Stomach (tissue), 9 donors: ENCODE data around the gene TRABD. TPM values are rescaled to one million over a fixed set of nuclear protein-coding genes. Genes with fewer than 3 reads are reported as not detected.
"Not testable (repeated sequence)": the region's sequence is repeated elsewhere in the genome, so short reads cannot be mapped to it uniquely, and the experiment has no call there.

Experiments
- DNase-seq, 2 donors: peaks; one replicate each; pipeline versions ENCODE4 v3.0.0 to v3.0.0-alpha.2; 2013 to 2019
- H3K27ac ChIP-seq, 5 donors: fragments of 200-600 bp in 4 of 5; sonication (generic) in 4 of 5; one replicate each; pipeline ENCODE4 v1.5.1; 2013 to 2019; ENCODE audit warnings: mild to moderate bottlenecking in 1 of 5, moderate library complexity in 1 of 5
- H3K27me3 ChIP-seq, 3 donors: fragments of 200-600 bp; sonication (generic); one replicate each; pipeline ENCODE4 v1.5.1; 2017 to 2019; ENCODE audit warnings: mixed run types in 1 of 3
- H3K36me3 ChIP-seq, 4 donors: fragments of 200-600 bp; sonication (generic); 1 replicate in 3 of 4; 2 replicates in 1 of 4; pipeline ENCODE4 v1.5.1; 2016 to 2019
- H3K4me1 ChIP-seq, 4 donors: fragments of 200-600 bp; sonication (generic); one replicate each; pipeline ENCODE4 v1.5.1; 2016 to 2019
- H3K4me3 ChIP-seq, 4 donors: fragments of 200-600 bp; sonication (generic) in 3 of 4; one replicate each; pipeline ENCODE4 v1.5.1; 2016 to 2019; ENCODE audit warnings: mild to moderate bottlenecking in 1 of 4
- H3K9me3 ChIP-seq, 4 donors: fragments of 200-600 bp; sonication (generic); one replicate each; pipeline ENCODE4 v1.5.1; 2016 to 2019
- CTCF ChIP-seq, 7 experiments: fragments of 450-650 bp in 4 of 7; fragments of 200-600 bp in 3 of 7; sonication (generic) in 3 of 7; IDR thresholded peaks; one replicate each; pipeline ENCODE4 v1.5.1; 2016 to 2019; ENCODE audit warnings: antibody characterized with exemption in 7 of 7, control low read depth in 2 of 7, mild to moderate bottlenecking in 1 of 7
- EP300 ChIP-seq: sonication (generic); formaldehyde crosslinking; IDR thresholded peaks from one replicate; pipeline ENCODE4 v1.6.1; 2017; ENCODE audit warnings: antibody characterized with exemption
- POLR2A ChIP-seq, 4 donors: fragments of 450-650 bp; IDR thresholded peaks; one replicate each; pipeline ENCODE4 v1.6.1; 2016; ENCODE audit warnings: antibody characterized with exemption in 4 of 4, control low read depth in 2 of 4, mild to moderate bottlenecking in 1 of 4, moderate library complexity in 1 of 4
- POLR2AphosphoS5 ChIP-seq, 3 donors: sonication (generic); formaldehyde crosslinking; IDR thresholded peaks; one replicate each; pipeline ENCODE4 v1.6.1; 2016; ENCODE audit warnings: antibody characterized with exemption in 3 of 3
- WGBS, 5 donors: extraction: QIAGEN DNeasy Blood & Tissue Kit in 3 of 5; methylation state at CpG; one replicate each; pipeline versions ENCODE4 v1.1.5 to v1.1.7; 2013 to 2018; 5-methylcytosine and 5-hydroxymethylcytosine counted together
- intact Hi-C: fragments of 100-400 bp; cut with DNase I; formaldehyde crosslinking; loops from one replicate; pipeline ENCODE4 v1.15.1; 2023; ENCODE audit warnings: low total_unique reads
- polyA plus RNA-seq, 3 donors: library from polyadenylated mRNA; stranded (reverse); fragments of 200-250 nt; gene quantifications; one replicate each; pipeline ENCODE4 v1.2.3, GENCODE V29; 2013
- total RNA-seq, 5 donors: library from RNA; depleted of rRNA; stranded (reverse); fragments of >200 nt; gene quantifications; one replicate each; pipeline versions ENCODE4 v1.1.0 to v1.2.3, GENCODE V29; 2014 to 2016
- donor health status: healthy with polysubstance abuse.
- donor health status: Bipolar disorder and iron deficiency.
- donor health status: healthy.

Gene TRABD
- total and polyA plus RNA-seq, 8 donors = 13.2 to 245 (median 47.5) TPM

- Histone ChIP-seq H3K27ac (peak overlapping the region; percentile 81 to 95 (median 90)), H3K9me3 (no peaks in the 10 kb centered on the region), H3K27me3 (no peaks in the 10 kb centered on the region), H3K4me3 (peak overlapping the region; percentile 86 to 94 (median 90)), H3K36me3 (peaks cover 13 to 58% (median 46%) of the 10 kb centered on the region in 4 donors), H3K4me1 (peaks cover 17 to 57% (median 39%) of the 10 kb centered on the region in 4 donors)
- no peak for TF ChIP-seq POLR2AphosphoS5 (IDR thresholded peaks at IDR 0.05)
- TF ChIP-seq POLR2A (IDR thresholded peaks at IDR 0.05) = no peak
- intact Hi-C loops = no loop called here
- WGBS, 5 donors = 1 to 4% (median 3%) methylated on average over 24 to 115 of the region's 115 CpGs
- peak; percentile 62 to 66 for DNase-seq
Observed at GRCh38 chr22:50201191-50202129, 15.7 kb downstream of the TRABD start.

GRCh38 chr22:50202130-50202666, 16.5 kb downstream of the TRABD start:
- WGBS, 5 donors = 45 to 65% (median 54%) methylated on average over 13 of the region's 13 CpGs
- Histone ChIP-seq H3K4me1 (peaks cover 17 to 64% (median 43%) of the 10 kb centered on the region in 4 donors), H3K4me3 (peak overlapping the region; percentile 86 to 94 (median 90)), H3K27me3 (no peaks in the 10 kb centered on the region), H3K27ac (peak overlapping the region in 2 of 5 donors; percentile 90 to 92), H3K36me3 (peaks cover 14 to 58% (median 47%) of the 10 kb centered on the region in 4 donors), H3K9me3 (no peaks in the 10 kb centered on the region)
- no peak for DNase-seq
- intact Hi-C loops = no loop called here
- TF ChIP-seq POLR2AphosphoS5 (IDR thresholded peaks at IDR 0.05) (no peak), POLR2A (IDR thresholded peaks at IDR 0.05) (no peak), EP300 (no peak), CTCF (IDR thresholded peaks at IDR 0.05) (no peak)

GRCh38 chr22:50203288-50203687, 17.6 kb downstream of the TRABD start:
- H3K9me3 ChIP-seq = no peaks in the 10 kb centered on the region
- H3K27ac ChIP-seq = no peak overlapping the region
- H3K4me3 ChIP-seq = no peak overlapping the region
- H3K4me1 ChIP-seq = peaks cover 17 to 67% (median 45%) of the 10 kb centered on the region in 4 donors
- H3K27me3 ChIP-seq = no peaks in the 10 kb centered on the region
- intact Hi-C loops = no loop called here
- H3K36me3 ChIP-seq = peaks cover 10 to 58% (median 47%) of the 10 kb centered on the region in 4 donors
- no peak for TF ChIP-seq CTCF (IDR thresholded peaks at IDR 0.05)
- TF ChIP-seq POLR2AphosphoS5 (IDR thresholded peaks at IDR 0.05) = no peak
- no peak for TF ChIP-seq EP300
- TF ChIP-seq POLR2A (IDR thresholded peaks at IDR 0.05) = no peak
- WGBS, 5 donors = 96 to 100% (median 97%) methylated on average over 1 of the region's 1 CpG
- DNase-seq = no peak

- intact Hi-C loops = no loop called here
- Histone ChIP-seq H3K27me3 (no peaks in the 10 kb centered on the region), H3K27ac (no peak overlapping the region), H3K36me3 (peaks cover 12 to 60% (median 50%) of the 10 kb centered on the region in 4 donors), H3K4me3 (no peak overlapping the region), H3K4me1 (peaks cover 14 to 65% (median 43%) of the 10 kb centered on the region in 4 donors), H3K9me3 (no peaks in the 10 kb centered on the region)
- TF ChIP-seq POLR2AphosphoS5 (IDR thresholded peaks at IDR 0.05) (no peak), POLR2A (IDR thresholded peaks at IDR 0.05) (no peak), CTCF (IDR thresholded peaks at IDR 0.05) (no peak), EP300 (no peak)
- DNase-seq = no peak
- WGBS, 5 donors = 92 to 94% (median 94%) methylated on average over 7 of the region's 7 CpGs
Observed at GRCh38 chr22:50204571-50204970, 18.9 kb downstream of the TRABD start.

GRCh38 chr22:50204998-50205397, 19.3 kb downstream of the TRABD start:
- intact Hi-C loops, H3K9me3 ChIP-seq, H3K27me3 ChIP-seq, DNase-seq, H3K27ac ChIP-seq, H3K4me3 ChIP-seq: not testable (repeated sequence)
- Histone ChIP-seq H3K4me1 (peaks cover 9 to 65% (median 43%) of the 10 kb centered on the region in 4 donors), H3K36me3 (peaks cover 12 to 62% (median 52%) of the 10 kb centered on the region in 4 donors)
- 88 to 90% (median 90%) methylated on average over 9 of the region's 9 CpGs for WGBS, 5 donors
